GM18867 (cell line): ENCODE data around the gene STOML1.
A peak's percentile ranks its signal among the peaks of the same experiment; 100 is the strongest.
"Not testable (repeated sequence)": the region's sequence is repeated elsewhere in the genome, so short reads cannot be mapped to it uniquely, and the experiment has no call there.

Experiments
- ATAC-seq: cut with Tn5 transposase; IDR thresholded peaks from one replicate; pipeline ENCODE4 v1.9.1; 2021; ENCODE audit warnings: mild to moderate bottlenecking, moderate library complexity; ENCODE audit not compliant: unreplicated experiment

The STOML1 gene

GRCh38 chr15:73987681-73988444 lies 4.2 kb downstream of the STOML1 start:
- no peak for ATAC-seq

GRCh38 chr15:73987250-73987649 lies 4.8 kb downstream of the STOML1 start:
- ATAC-seq = no peak

- ATAC-seq = no peak
These were observed 5.4 kb downstream of the STOML1 start for GRCh38 chr15:73986776-73987056.

GRCh38 chr15:73986055-73986775 lies 5.9 kb downstream of the STOML1 start:
- no peak for ATAC-seq

GRCh38 chr15:73985101-73985873 lies 6.8 kb downstream of the STOML1 start:
- no peak for ATAC-seq

GRCh38 chr15:73984208-73984979 lies 7.7 kb downstream of the STOML1 start:
- ATAC-seq = no peak

GRCh38 chr15:73983773-73984172 lies 8.3 kb downstream of the STOML1 start:
- no peak for ATAC-seq

- ATAC-seq = no peak
These were observed 8.8 kb downstream of the STOML1 start for GRCh38 chr15:73983211-73983727.

- no peak for ATAC-seq
These were observed 9.7 kb downstream of the STOML1 start for GRCh38 chr15:73982222-73982962.

- no peak for ATAC-seq
These were observed 10.3 kb downstream of the STOML1 start for GRCh38 chr15:73981761-73982221.

- ATAC-seq = no peak
These were observed 12.5 kb downstream of the STOML1 start for GRCh38 chr15:73979636-73980035.

GRCh38 chr15:73978896-73979295 lies 13.2 kb downstream of the STOML1 start:
- ATAC-seq = no peak

- ATAC-seq = not testable (repeated sequence)
These were observed 16.5 kb downstream of the STOML1 start for GRCh38 chr15:73975440-73976125.

- not testable (repeated sequence) for ATAC-seq
These were observed 18.4 kb downstream of the STOML1 start for GRCh38 chr15:73973683-73974200.

- ATAC-seq = no peak
These were observed 19.0 kb downstream of the STOML1 start for GRCh38 chr15:73972984-73973682.

- no peak for ATAC-seq
These were observed 22.8 kb downstream of the STOML1 start for GRCh38 chr15:73969151-73969759.

- ATAC-seq = no peak
These were observed 23.6 kb downstream of the STOML1 start for GRCh38 chr15:73968461-73968860.

GRCh38 chr15:73965758-73966113 lies 26.4 kb downstream of the STOML1 start:
- peak; percentile 65 for ATAC-seq
